Measurements from ENCODE around the gene ORC1.
A peak's percentile ranks its signal among the peaks of the same experiment; 100 is the strongest.

ORC1 gene

GRCh38 chr1:52404116-52404974 lies at the start of gene ORC1, which contains the start of gene PRPF38A:
ORC1 (minus strand) TSS chr1:52404423; CDS start chr1:52402223, 2,200 bp downstream.
PRPF38A (plus strand) TSS chr1:52404602; CDS start chr1:52404750, 148 bp downstream.
- peak; percentile 87 to 94 for DNase-seq

DNA sequence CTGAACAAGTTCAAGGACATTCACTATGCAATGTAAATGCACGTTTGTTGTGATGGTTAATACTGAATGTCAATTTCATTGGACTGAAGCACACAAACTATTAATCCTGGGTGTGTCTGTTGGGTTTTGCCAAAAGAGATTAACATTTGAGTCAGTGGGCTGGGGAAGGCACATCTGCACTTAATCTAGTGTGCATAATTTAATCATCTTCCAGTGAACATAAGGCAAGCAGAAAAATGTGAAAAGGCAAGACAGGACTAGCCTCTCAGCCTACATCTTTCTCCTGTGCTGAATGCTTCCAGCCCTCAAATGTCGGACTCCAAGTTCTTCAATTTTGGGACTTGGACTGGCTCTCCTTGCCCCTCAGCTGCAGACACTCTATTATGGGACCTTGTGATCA lies 40.2 kb upstream of the ORC1 start:
- no peak for DNase-seq

DNA sequence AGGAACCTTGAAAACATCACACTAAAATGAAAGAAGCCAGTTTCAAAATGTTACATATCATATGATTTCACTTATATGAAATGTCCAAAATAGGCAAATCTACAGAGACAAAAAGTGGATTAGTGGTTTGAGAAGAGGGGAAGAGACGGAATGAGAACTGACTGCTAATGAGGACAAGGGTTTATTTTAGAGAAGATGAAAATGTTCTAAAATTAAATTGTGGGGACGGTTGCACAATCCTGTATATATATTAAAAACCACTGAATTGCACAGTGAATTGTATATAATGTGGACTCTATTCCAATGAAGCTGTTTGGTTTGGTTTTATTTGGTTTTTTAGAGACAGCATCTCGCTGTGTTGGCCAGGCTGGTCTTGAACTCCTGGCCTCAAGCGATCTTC lies 35.8 kb upstream of the ORC1 start:
- DNase-seq: no peak

GRCh38 chr1:52436817-52437216 lies 32.6 kb upstream of the ORC1 start:
- no peak for DNase-seq

- DNase-seq: no peak
These were observed 31.4 kb upstream of the ORC1 start for GRCh38 chr1:52435650-52436049.

- DNase-seq: no peak
These were observed 31.0 kb upstream of the ORC1 start for GRCh38 chr1:52435211-52435610.

GRCh38 chr1:52432807-52433206 lies 28.6 kb upstream of the ORC1 start:
- no peak for DNase-seq

- DNase-seq: no peak
These were observed 22.9 kb upstream of the ORC1 start for GRCh38 chr1:52427152-52427551.

DNA sequence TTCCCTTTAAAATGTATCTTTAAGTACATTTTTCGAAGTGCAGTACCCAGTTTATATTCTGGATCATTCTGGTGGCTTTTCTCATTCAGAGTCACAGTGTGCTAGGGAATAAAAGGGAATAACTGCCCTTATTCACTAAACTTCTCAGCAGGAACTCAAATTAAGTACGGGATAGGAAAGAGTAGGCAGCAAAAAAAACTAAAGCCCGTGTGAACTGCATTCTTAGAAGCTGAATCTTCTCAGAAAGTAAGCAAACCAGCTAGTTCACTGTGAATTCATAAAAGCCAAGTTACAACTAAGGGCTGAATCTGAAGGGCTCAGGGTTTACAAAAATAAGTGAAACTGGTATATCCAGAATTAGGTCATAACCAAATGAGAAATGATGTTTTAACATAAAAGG lies 22.1 kb upstream of the ORC1 start:
- DNase-seq: no peak

DNA sequence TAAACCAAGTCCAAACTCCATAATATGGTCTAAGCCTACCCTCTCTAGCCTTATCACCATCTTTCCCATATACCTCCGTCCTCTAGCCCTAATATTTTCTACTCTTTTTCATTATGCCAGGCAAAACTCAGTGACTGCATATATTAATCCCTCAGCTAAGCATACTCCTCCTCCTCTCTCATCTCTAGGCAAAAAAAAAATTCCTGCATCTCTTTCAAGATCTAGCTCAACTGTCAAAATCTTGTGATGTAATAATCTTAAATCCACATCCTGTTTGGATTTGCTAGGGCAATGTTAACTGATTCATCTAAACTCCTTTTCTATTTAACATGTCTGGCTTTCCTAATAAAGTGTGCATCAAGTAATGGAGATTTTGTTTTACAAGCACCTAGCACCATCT lies 20.6 kb upstream of the ORC1 start:
- DNase-seq: no peak

DNA sequence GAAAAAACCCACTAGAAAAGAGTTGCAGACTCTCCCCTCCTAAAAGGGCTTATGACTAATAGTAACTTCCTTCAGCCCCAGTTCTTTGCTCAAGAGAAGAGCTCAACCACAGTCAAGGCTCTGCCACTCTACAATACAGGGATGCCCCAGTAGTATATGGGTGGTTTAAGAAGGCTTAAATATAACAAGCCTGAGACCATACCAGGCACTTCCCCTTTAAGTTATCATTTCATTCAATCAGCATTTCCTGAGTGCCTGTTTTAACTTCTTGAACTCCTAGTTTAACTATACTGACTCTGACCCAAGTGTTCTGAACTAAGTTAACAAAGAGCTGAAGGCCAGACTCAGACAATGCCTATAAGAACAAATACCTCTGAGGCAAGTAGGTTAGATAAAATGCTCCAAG lies 20.0 kb upstream of the ORC1 start:
- no peak for DNase-seq

DNA sequence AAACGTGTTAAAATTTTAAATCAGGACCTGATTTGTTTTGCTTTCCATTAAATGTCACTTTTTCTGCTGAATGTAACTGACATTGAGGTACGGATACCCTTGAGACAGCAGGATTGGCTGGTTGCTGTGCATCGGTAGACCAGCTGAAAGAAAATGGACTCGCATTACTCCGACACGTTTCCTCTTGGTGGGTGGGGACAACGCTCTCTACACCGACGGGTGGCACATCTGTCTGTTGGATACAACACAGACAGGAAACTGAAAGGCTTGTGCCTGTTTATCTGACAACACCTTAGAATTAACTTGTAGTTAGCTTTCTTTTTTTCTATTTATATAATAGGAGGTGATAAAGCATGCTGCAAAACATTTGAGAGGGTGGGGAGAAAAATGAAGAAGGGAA lies 19.5 kb upstream of the ORC1 start:
- no peak for DNase-seq

DNA sequence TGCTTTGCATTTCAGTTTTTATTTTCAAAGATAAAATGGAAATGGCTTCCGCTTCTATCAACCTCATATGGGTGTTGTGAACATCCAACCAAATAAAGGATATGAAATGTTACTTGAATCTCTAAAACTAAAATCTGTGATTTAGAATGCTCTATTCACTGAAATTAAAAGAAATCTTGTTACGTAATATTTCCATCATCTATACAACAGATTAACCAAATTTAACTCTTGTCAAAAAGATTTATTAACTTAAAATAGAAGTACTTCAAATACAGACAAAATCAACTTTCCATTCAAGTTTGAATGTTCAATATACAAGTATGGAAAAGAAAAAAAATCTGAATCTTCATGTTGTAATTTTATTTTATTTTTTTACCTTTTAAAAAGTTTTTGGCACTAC lies 18.8 kb upstream of the ORC1 start:
- no peak for DNase-seq

DNA sequence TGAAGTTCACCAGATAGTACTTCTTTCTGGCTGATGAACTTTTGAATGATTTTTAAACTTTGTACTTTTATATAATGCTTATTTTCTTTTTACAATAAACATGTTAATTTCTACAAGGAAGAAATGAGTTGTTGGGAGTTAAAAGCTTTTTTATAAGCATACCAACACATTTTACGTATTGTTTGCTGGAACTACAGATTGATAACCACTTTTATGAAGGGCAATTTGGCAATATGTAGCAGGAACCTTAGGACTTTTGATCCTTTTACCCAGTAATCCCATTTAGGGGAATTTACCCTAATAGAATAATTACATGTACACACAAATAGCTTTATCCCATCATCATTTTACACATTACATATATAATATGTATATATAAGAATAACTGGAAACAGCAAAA lies 16.5 kb upstream of the ORC1 start:
- no peak for DNase-seq

GRCh38 chr1:52416811-52417210 lies 12.6 kb upstream of the ORC1 start:
- no peak for DNase-seq

- no peak for DNase-seq
These were observed 10.7 kb upstream of the ORC1 start for GRCh38 chr1:52414942-52415341.

- DNase-seq: no peak
These were observed 9.3 kb upstream of the ORC1 start for GRCh38 chr1:52413410-52413989.

- DNase-seq: no peak
These were observed 734 bp upstream of the ORC1 start for GRCh38 chr1:52404975-52405338.

- no peak for DNase-seq
These were observed 582 bp downstream of the ORC1 start for GRCh38 chr1:52403566-52404115.

DNA sequence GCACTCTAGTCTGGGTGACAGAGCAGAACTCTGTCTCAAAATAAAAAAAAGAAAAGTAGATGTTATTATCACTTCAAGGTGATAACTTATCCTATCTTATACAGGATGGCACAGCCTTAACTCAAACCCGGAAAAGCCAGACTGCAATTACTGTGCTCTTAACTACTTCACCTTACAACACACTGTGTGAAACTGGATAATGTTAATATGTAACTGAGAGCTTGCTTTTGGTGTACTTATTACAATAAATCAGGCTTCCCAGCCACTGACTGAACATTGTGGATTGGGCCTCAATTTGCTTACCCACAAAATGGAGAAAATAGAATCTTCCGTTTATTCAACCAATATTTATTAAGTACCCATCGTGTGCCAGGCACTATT lies 1.4 kb downstream of the ORC1 start:
- no peak for DNase-seq

DNA sequence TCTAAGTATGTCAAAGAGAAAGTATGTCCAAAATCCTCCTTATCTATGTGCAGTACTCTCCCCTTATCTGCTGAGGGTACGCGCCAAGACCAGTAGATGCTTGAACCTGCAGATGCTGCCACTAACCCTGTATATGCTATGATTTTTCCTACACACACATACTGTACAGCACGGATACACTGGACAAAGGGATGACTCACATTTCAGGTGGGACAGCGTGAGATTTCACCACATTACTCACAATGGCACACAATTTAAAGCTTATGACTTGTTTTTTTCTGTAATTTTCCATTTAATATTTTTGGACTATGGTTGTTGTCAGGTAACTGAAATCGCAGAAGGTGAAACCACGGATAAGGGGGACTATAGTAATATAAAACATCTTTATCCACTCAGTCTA lies 4.1 kb downstream of the ORC1 start:
- no peak for DNase-seq

GRCh38 chr1:52399629-52400028 lies 4.6 kb downstream of the ORC1 start:
- no peak for DNase-seq

- DNase-seq: no peak
These were observed 11.0 kb downstream of the ORC1 start for GRCh38 chr1:52393174-52393573.

DNA sequence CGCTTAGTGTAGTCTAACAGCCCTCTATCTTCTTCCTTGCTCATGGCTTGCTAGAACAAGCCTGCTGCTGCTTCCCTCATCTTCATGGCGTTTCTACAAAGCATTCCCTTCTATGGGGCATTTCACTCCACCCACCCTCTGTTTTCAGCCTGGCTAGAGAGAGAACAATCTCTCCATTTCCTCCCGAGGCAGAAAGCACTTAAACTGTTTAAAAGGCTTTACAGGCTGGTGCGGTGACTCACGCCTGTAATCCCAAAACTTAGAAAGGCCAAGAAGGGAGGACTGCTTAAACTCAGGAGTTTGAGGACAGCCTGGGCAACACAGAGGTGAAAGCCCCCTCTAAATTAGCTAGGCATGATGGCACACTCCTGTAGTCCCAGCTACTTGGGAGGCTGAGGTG lies 17.8 kb downstream of the ORC1 start:
- no peak for DNase-seq
